ENCODE data around the gene NBEAL2. TPM values are rescaled to one million over a fixed set of nuclear protein-coding genes. Genes with fewer than 3 reads are reported as not detected.

The NBEAL2 gene
- total RNA-seq, 1 experiment from 2014 or later: 80.0 TPM

DNA sequence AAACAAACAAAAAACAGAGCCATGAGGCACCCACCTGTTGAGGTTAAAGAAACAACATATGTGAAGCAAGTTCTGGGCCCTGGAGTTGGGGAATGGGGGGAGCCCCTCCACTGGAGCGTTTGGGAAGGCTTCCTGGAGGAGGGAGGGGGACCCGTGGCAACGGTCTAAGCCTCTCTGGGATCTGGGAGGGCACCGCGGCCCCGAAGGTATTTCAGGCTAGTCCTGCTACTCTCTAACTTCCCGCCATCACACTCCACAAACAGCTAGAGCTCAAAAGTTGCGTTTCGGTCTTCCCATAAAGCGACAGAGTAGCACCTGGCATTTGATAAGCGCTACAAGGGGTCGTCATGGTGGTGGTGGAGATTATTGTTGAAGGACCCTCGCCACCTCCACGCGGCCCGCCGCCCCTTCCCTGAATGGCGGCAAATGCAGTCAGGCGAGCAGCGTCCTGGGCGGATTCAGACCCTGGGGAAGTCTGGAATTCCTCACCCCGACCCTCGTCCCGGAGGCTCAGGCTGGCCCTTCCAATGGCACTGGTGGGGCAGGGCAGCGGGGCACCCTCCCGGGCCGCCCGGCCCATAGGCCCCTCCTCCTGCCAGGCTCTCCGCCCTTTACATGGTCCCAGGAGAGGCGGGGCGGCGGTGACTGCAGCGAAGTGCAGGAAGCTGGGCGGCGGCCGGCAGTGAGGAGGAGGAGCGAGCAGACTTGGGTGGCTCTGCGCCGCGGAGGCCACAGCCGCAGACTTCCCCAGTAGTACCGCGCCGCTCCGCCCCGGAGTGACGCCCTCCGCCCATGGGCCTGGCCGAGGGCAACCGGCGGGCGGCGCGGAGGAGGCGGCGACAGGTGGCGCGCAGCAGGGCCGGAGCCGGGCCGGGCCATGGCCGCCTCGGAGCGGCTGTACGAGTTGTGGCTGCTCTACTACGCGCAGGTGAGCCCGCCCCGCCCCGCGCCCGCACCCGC, at the start of gene NBEAL2 (continued):
- TF ChIP-seq, protein P1, sequence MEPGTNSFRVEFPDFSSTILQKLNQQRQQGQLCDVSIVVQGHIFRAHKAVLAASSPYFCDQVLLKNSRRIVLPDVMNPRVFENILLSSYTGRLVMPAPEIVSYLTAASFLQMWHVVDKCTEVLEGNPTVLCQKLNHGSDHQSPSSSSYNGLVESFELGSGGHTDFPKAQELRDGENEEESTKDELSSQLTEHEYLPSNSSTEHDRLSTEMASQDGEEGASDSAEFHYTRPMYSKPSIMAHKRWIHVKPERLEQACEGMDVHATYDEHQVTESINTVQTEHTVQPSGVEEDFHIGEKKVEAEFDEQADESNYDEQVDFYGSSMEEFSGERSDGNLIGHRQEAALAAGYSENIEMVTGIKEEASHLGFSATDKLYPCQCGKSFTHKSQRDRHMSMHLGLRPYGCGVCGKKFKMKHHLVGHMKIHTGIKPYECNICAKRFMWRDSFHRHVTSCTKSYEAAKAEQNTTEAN (CRISPR knock-in tag; IDR thresholded peaks at IDR 0.05): peak; percentile 65; the same call in 1 of the 2 replicates
- TF ChIP-seq TEAD4 (CRISPR knock-in tag; IDR thresholded peaks at IDR 0.05): no peak
- TF ChIP-seq, protein P2, sequence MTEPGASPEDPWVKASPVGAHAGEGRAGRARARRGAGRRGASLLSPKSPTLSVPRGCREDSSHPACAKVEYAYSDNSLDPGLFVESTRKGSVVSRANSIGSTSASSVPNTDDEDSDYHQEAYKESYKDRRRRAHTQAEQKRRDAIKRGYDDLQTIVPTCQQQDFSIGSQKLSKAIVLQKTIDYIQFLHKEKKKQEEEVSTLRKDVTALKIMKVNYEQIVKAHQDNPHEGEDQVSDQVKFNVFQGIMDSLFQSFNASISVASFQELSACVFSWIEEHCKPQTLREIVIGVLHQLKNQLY (CRISPR knock-in tag; IDR thresholded peaks at IDR 0.05): no peak
- TF ChIP-seq, protein P3, sequence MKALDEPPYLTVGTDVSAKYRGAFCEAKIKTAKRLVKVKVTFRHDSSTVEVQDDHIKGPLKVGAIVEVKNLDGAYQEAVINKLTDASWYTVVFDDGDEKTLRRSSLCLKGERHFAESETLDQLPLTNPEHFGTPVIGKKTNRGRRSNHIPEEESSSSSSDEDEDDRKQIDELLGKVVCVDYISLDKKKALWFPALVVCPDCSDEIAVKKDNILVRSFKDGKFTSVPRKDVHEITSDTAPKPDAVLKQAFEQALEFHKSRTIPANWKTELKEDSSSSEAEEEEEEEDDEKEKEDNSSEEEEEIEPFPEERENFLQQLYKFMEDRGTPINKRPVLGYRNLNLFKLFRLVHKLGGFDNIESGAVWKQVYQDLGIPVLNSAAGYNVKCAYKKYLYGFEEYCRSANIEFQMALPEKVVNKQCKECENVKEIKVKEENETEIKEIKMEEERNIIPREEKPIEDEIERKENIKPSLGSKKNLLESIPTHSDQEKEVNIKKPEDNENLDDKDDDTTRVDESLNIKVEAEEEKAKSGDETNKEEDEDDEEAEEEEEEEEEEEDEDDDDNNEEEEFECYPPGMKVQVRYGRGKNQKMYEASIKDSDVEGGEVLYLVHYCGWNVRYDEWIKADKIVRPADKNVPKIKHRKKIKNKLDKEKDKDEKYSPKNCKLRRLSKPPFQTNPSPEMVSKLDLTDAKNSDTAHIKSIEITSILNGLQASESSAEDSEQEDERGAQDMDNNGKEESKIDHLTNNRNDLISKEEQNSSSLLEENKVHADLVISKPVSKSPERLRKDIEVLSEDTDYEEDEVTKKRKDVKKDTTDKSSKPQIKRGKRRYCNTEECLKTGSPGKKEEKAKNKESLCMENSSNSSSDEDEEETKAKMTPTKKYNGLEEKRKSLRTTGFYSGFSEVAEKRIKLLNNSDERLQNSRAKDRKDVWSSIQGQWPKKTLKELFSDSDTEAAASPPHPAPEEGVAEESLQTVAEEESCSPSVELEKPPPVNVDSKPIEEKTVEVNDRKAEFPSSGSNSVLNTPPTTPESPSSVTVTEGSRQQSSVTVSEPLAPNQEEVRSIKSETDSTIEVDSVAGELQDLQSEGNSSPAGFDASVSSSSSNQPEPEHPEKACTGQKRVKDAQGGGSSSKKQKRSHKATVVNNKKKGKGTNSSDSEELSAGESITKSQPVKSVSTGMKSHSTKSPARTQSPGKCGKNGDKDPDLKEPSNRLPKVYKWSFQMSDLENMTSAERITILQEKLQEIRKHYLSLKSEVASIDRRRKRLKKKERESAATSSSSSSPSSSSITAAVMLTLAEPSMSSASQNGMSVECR (CRISPR knock-in tag; IDR thresholded peaks at IDR 0.05; ENCODE audit: borderline replicate concordance): no peak; the same call in 1 of the 2 replicates
- TF ChIP-seq ZNF263 (CRISPR knock-in tag; IDR thresholded peaks at IDR 0.05; ENCODE audit: low read depth): peak; percentile 28; the same call in 1 of the 2 replicates
- no peak for TF ChIP-seq HMGA2 (CRISPR knock-in tag; IDR thresholded peaks at IDR 0.05)
- TF ChIP-seq, protein P4, sequence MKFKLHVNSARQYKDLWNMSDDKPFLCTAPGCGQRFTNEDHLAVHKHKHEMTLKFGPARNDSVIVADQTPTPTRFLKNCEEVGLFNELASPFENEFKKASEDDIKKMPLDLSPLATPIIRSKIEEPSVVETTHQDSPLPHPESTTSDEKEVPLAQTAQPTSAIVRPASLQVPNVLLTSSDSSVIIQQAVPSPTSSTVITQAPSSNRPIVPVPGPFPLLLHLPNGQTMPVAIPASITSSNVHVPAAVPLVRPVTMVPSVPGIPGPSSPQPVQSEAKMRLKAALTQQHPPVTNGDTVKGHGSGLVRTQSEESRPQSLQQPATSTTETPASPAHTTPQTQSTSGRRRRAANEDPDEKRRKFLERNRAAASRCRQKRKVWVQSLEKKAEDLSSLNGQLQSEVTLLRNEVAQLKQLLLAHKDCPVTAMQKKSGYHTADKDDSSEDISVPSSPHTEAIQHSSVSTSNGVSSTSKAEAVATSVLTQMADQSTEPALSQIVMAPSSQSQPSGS (CRISPR knock-in tag; IDR thresholded peaks at IDR 0.05; ENCODE audit: borderline replicate concordance, low read depth): no peak

DNA sequence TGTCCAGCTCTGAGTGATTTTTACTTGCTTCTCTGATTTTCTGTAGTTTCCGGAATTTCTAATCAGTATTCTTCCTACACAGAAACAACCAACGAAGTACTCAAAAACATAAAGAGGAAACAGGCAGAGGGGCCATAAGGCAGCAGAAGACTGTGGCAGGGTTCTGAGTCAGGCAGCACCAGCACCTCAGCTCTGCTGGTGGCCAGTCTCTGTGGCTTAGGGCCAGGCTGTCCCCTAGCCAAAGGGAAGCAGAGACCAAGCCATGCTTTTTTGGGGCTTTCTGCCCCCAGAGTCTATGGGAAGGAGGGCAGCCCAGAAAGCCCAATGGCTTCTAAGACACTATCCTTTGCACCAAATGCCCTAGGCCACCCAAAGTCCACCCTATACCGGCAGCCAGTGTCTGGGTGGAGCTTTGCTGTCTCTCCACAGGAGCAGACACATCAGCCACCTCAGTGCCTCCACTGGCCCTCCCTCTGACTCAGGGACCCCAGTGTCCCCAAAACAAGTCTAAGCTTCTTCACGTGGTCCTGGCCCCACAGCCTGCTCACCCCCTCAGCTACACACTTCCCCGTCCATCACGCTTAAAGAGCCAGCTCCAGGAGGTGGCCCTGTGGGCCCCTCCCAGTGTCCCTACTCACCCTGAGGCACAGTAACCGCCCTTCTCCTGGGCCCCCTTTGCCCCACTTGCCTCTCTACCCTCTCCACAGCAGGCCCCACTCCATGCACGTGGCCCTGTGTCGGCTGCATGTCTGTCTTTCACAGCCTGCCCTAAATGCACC, 49.1 kb upstream of the NBEAL2 start:
- POLR2A ChIA-PET: no interaction called here

More for the DNA sequence above, 49.1 kb upstream of the NBEAL2 start:
- no peaks in the 10 kb centered on the region for H3K9me3 Mint-ChIP-seq
- DNase-seq (ENCODE audit: low spot score) (no peak), ATAC-seq (no peak)
- TF ChIP-seq ZNF671 (CRISPR knock-in tag; IDR thresholded peaks at IDR 0.05): no peak
- TF ChIP-seq, protein P5, sequence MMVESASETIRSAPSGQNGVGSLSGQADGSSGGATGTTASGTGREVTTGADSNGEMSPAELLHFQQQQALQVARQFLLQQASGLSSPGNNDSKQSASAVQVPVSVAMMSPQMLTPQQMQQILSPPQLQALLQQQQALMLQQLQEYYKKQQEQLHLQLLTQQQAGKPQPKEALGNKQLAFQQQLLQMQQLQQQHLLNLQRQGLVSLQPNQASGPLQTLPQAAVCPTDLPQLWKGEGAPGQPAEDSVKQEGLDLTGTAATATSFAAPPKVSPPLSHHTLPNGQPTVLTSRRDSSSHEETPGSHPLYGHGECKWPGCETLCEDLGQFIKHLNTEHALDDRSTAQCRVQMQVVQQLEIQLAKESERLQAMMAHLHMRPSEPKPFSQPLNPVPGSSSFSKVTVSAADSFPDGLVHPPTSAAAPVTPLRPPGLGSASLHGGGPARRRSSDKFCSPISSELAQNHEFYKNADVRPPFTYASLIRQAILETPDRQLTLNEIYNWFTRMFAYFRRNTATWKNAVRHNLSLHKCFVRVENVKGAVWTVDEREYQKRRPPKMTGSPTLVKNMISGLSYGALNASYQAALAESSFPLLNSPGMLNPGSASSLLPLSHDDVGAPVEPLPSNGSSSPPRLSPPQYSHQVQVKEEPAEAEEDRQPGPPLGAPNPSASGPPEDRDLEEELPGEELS (CRISPR knock-in tag; IDR thresholded peaks at IDR 0.05): no peak
- TF ChIP-seq, protein P6, sequence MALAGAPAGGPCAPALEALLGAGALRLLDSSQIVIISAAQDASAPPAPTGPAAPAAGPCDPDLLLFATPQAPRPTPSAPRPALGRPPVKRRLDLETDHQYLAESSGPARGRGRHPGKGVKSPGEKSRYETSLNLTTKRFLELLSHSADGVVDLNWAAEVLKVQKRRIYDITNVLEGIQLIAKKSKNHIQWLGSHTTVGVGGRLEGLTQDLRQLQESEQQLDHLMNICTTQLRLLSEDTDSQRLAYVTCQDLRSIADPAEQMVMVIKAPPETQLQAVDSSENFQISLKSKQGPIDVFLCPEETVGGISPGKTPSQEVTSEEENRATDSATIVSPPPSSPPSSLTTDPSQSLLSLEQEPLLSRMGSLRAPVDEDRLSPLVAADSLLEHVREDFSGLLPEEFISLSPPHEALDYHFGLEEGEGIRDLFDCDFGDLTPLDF (CRISPR knock-in tag; IDR thresholded peaks at IDR 0.05): no peak
- TF ChIP-seq, protein P4 (CRISPR knock-in tag; IDR thresholded peaks at IDR 0.05; ENCODE audit: borderline replicate concordance, low read depth): no peak
- H3K4me3 Mint-ChIP-seq: no peak overlapping the region
- peaks cover 18% of the 10 kb centered on the region for H3K4me1 Mint-ChIP-seq
- CTCF ChIA-PET: interaction anchor here (1.0 to 1.4 kb wide), 4 partner anchors 21 to 73 kb away, joined by 3 read pairs; no protein-coding TSS in a partner anchor
- H3K36me3 Mint-ChIP-seq: peaks cover 8% of the 10 kb centered on the region; the same call in 1 of the 2 replicates
- H3K27me3 Mint-ChIP-seq (ENCODE audit: low read depth): no peaks in the 10 kb centered on the region
- peak overlapping the region; percentile 72 for H3K27ac Mint-ChIP-seq

All from WTC11 (cell line).